ENCODE data around the gene DRC1. TPM values are rescaled to one million over a fixed set of nuclear protein-coding genes. Genes with fewer than 3 reads are reported as not detected.
A peak's percentile ranks its signal among the peaks of the same experiment; 100 is the strongest.

Gene DRC1
- total RNA-seq, 1 donor from 2014 or later: 0.13 TPM

DNA sequence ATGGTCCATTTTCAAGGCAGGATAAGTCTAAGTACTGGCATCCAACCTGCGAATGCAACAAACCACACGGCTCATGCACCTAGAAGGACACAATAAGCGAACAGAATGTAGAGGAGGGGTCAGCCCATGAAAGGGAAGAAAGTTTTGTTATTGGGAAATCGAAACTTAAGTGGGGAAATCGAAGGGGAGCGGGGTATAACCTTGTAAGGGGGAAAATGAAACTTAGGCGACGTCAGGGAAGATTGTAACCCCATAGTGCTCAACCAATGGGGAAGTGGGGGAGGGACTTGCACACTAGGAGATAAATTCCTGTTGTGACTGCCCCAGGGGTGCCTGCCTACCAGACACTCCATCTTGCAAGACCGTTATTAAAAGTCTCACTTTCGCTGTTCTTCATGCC, 91.8 kb downstream of the DRC1 start:
- H3K4me3 ChIP-seq (ENCODE audit: low read depth, low read length): no peak overlapping the region
- no peak for DNase-seq (ENCODE audit: low read depth)
- peaks cover 4% of the 10 kb centered on the region for H3K27me3 ChIP-seq (ENCODE audit: control insufficient read depth, insufficient read depth, low read length)
- no peaks in the 10 kb centered on the region for H3K36me3 ChIP-seq (ENCODE audit: control insufficient read depth, insufficient read depth, low read length)
- TF ChIP-seq CTCF (IDR thresholded peaks at IDR 0.05; ENCODE audit: insufficient read depth, low read length, poor library complexity, severe bottlenecking): no peak

- H3K27me3 ChIP-seq (ENCODE audit: control insufficient read depth, insufficient read depth, low read length): peaks cover 4% of the 10 kb centered on the region
Measured at GRCh38 chr2:26494199-26494598, 92.5 kb downstream of the DRC1 start.

DNA sequence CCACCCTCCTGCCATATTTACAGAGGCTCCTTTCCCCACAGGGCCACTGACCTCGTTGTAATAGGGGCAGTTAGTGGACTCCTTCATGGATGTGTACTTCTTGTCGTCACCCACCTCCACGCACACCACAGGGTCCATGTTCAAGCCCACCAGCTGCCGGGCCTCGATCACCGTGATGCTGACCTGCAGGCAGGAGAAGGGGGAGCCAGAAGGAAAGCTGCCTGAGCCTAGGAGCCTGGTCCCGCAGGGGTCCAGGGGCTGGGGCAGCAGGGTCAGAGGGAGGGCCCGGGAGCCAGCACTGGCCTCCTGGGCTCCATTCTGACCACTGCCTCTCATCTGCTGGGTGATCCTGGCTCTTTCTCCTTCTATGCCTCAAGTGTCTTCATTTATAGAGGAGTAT, 93.2 kb downstream of the DRC1 start:
- no peak for DNase-seq (ENCODE audit: low read depth)
- TF ChIP-seq CTCF (IDR thresholded peaks at IDR 0.05; ENCODE audit: insufficient read depth, low read length, poor library complexity, severe bottlenecking): no peak
- H3K4me3 ChIP-seq (ENCODE audit: low read depth, low read length): no peak overlapping the region
- no peaks in the 10 kb centered on the region for H3K36me3 ChIP-seq (ENCODE audit: control insufficient read depth, insufficient read depth, low read length)
- peaks cover 4% of the 10 kb centered on the region for H3K27me3 ChIP-seq (ENCODE audit: control insufficient read depth, insufficient read depth, low read length)

More at GRCh38 chr2:26494199-26494598, 92.5 kb downstream of the DRC1 start:
- no peak for TF ChIP-seq CTCF (IDR thresholded peaks at IDR 0.05; ENCODE audit: insufficient read depth, low read length, poor library complexity, severe bottlenecking)
- DNase-seq (ENCODE audit: low read depth): no peak
- Histone ChIP-seq H3K4me3 (ENCODE audit: low read depth, low read length) (no peak overlapping the region), H3K36me3 (ENCODE audit: control insufficient read depth, insufficient read depth, low read length) (no peaks in the 10 kb centered on the region)

GRCh38 chr2:26495705-26496297, 94.1 kb downstream of the DRC1 start:
- no peak overlapping the region for H3K4me3 ChIP-seq (ENCODE audit: low read depth, low read length)
- peak; percentile 90 for DNase-seq (ENCODE audit: low read depth)
- no peak for TF ChIP-seq CTCF (IDR thresholded peaks at IDR 0.05; ENCODE audit: insufficient read depth, low read length, poor library complexity, severe bottlenecking)
- H3K36me3 ChIP-seq (ENCODE audit: control insufficient read depth, insufficient read depth, low read length): no peaks in the 10 kb centered on the region
- H3K27me3 ChIP-seq (ENCODE audit: control insufficient read depth, insufficient read depth, low read length): peaks cover 4% of the 10 kb centered on the region

GRCh38 chr2:26500406-26500805, 98.7 kb downstream of the DRC1 start:
- no peak for TF ChIP-seq CTCF (IDR thresholded peaks at IDR 0.05; ENCODE audit: insufficient read depth, low read length, poor library complexity, severe bottlenecking)

GRCh38 chr2:26503231-26503880, 101.6 kb downstream of the DRC1 start:
- peak; percentile 21 for DNase-seq (ENCODE audit: low read depth)

More at GRCh38 chr2:26500406-26500805, 98.7 kb downstream of the DRC1 start:
- H3K27me3 ChIP-seq (ENCODE audit: control insufficient read depth, insufficient read depth, low read length): peaks cover 10% of the 10 kb centered on the region
- no peaks in the 10 kb centered on the region for H3K36me3 ChIP-seq (ENCODE audit: control insufficient read depth, insufficient read depth, low read length)
- DNase-seq (ENCODE audit: low read depth): no peak
- no peak overlapping the region for H3K4me3 ChIP-seq (ENCODE audit: low read depth, low read length)

More at GRCh38 chr2:26503231-26503880, 101.6 kb downstream of the DRC1 start:
- Histone ChIP-seq H3K27me3 (ENCODE audit: control insufficient read depth, insufficient read depth, low read length) (peaks cover 8% of the 10 kb centered on the region), H3K4me3 (ENCODE audit: low read depth, low read length) (peak overlapping the region; percentile 39), H3K36me3 (ENCODE audit: control insufficient read depth, insufficient read depth, low read length) (no peaks in the 10 kb centered on the region)
- peak; percentile 95 for TF ChIP-seq CTCF (IDR thresholded peaks at IDR 0.05; ENCODE audit: insufficient read depth, low read length, poor library complexity, severe bottlenecking)

All from kidney epithelial cell (primary cell).